ENCODE measurements around the gene GJD3.
A peak's percentile ranks its signal among the peaks of the same experiment; 100 is the strongest.

The GJD3 gene

DNA sequence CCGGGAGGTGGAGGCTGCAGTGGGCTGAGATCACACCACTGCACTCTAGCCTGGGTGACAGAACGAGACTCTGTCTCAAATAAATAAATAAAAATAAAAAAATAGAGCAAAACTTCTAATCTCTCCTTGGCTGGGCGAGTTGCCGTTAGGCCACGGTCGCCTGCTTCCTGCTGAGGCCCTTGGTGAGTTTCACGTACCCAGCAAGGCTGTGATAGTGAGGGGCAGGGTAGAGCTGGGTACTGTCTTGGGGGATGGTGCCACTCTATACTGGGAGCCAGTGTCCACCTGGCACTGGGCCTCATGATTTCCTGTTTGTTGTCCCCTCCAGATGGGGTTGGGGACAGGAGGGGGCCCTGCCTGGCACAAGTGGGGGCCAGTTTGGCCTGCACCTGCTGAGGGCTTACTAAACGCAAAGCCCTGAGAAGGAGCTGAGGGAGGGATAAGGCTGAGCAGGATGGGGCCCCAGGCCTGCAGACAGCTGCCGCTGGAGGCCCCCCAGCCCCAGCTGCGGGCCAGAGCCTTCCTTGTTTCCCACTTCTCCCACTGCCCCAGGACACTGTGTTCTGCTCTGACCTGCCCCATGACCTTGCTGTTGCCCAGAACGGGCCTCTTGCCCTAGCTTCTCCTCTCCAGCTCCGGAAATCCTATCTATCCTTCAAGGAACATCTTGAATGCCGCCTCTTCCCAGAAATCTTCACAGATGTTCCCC is 25.4 kb downstream of the GJD3 start:
- no peak for DNase-seq

DNA sequence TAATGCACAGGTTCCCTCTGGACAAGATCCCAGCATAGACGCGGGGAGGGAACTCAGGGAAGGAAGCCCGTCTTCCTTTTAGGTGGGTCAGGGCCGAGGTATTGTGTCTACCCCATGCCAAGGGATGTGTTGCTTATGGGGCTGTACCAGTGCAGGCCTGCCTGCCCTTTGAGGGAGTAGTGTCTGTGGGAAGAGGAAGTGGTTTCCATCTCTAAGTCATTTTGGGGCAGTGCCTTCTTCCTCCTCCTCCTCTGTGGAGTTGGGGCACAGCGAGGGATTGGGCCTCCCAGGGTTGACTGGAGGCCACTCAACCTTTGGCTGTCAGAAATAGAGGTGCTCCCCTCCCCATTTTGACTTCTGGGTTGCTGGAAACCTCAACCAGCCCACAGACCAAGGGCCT is 26.5 kb downstream of the GJD3 start:
- DNase-seq: no peak

DNA sequence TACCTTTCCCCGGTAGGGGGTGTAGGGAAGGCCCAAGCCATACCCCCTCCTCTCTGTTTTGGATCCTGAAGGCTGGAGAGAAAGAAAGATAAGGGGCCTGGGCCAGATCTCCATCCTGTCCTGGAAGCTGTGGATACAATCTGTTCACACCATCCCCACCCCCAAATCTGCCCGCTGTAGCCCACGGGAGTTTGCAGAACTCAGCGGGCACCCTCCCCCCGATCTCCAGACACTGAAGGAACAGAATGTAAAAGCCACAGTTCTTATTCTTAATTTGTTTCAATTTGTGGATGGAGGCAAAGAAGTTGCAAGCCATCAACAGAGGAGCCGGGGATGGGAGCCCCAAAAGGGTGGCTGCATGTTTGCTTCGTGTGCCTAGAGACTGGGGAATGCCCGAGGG is 27.2 kb downstream of the GJD3 start:
- DNase-seq: no peak

DNA sequence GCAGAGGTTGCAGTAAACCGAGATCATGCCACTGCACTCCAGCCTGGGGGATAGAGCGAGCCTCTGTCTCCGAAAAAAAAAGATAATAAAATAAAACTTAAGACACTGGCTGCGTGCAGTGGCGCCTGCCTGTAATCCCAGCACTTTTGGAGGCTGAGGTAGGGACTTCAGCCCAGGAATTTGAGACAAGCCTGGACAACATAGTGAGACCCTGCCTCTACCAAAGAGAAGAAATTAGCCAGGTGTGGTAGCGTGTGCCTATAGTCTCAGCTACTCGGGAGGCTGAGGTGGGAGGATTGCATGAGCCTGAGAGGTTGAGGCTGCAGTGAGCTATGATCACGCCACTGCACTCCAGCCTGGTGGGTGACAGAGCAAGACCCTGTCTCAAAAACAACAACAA is 28.9 kb downstream of the GJD3 start:
- no peak for DNase-seq

GRCh38 chr17:40333781-40334448 is 30.6 kb downstream of the GJD3 start:
- DNase-seq: no peak

- DNase-seq: peak; percentile 30
These were observed 32.5 kb downstream of the GJD3 start for GRCh38 chr17:40331743-40332641.

DNA sequence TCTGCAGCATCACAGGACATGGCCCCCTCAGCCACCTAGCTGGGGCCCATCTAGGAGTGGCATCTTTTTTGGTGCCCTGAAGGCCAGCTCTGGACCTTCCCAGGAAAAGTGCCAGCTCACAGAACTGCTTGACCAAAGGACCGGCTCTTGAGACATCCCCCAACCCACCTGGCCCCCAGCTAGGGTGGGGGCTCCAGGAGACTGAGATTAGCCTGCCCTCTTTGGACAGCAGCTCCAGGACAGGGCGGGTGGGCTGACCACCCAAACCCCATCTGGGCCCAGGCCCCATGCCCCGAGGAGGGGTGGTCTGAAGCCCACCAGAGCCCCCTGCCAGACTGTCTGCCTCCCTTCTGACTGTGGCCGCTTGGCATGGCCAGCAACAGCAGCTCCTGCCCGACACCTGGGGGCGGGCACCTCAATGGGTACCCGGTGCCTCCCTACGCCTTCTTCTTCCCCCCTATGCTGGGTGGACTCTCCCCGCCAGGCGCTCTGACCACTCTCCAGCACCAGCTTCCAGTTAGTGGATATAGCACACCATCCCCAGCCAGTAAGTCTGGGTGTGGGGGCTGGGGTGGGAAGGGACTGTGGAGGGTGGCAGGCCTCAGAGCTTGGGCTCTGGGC is 33.6 kb downstream of the GJD3 start:
- DNase-seq: no peak

- peak; percentile 7 for DNase-seq
These were observed 34.4 kb downstream of the GJD3 start for GRCh38 chr17:40329839-40330794.

DNA sequence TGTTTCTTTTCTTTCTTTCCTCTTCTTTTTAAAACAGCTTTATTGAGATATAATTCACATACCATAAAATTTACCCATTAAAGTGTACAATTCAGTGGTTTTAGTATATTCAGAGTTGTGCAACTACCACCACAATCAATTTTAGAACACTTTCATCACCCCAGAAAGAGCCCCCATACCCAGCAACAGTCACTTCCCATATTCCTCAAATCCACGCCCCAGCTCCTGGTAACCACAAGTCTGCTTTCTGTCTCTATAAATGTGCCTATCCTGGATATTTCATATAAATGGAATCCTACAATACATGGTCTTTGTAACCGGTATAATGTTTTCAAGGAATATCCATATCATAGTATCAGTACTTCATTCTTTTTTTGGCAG is 36.2 kb downstream of the GJD3 start:
- DNase-seq: no peak

- no peak for DNase-seq
These were observed 36.7 kb downstream of the GJD3 start for GRCh38 chr17:40327735-40328385.

- DNase-seq: no peak
These were observed 37.2 kb downstream of the GJD3 start for GRCh38 chr17:40327244-40327729.

DNA sequence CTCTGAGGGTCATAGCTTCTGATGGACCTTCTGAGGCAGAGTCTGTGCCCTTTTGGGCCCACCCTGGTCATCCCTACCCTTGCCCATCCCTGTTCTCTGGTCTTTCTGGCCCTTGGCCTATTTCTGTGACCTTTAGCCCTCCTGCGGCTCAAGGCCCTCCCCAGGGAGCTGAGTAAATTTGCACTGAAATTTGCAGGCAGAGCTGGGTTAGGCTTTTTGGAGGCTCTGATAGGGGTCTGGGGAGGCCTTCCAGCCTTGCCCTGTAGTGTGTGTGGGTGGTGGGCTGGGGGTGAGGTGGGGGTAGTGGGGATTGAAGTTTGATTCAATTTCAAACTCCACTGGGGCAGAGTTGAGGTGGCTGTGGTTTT is 37.7 kb downstream of the GJD3 start:
- no peak for DNase-seq

DNA sequence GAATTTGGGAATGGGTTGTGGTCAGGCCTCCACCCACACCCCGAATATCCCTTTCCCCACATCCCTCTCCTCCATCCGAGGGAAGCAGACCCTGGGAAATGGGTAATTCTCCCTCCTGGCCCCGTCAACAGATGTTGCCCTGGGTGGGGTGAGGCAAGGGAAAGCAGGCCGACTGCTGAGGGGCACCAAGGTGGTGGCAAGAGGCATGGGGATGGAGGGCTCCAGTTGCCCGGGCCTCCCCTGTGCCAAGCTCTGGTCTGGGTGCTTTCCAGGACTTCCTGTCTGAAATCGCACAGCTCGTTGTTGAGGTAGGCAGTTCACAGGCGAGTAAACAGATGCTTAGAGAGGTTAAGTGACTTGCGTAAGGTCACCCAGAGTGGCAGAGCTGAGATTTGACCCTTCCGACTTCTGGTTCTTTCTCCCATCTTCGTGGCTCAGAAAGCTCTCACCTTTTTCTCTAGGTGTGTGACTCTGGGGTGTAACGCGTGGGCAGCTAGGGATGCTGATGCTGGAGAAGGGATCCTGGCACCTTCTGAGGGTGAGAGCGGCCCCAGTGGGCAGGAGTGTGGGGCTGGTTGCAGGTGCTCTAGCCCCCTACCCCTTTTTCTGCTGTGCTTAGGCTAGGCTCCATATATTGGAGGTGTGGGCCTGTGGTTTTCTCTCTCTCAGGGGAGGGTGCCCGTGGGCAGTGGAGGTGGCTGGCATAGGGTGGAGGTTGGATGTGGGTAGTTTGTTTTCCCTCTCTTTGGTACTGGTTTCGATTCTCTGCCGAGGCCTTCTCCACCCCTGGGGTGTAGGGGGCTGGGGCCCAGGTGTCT is 38.3 kb downstream of the GJD3 start:
- no peak for DNase-seq

DNA sequence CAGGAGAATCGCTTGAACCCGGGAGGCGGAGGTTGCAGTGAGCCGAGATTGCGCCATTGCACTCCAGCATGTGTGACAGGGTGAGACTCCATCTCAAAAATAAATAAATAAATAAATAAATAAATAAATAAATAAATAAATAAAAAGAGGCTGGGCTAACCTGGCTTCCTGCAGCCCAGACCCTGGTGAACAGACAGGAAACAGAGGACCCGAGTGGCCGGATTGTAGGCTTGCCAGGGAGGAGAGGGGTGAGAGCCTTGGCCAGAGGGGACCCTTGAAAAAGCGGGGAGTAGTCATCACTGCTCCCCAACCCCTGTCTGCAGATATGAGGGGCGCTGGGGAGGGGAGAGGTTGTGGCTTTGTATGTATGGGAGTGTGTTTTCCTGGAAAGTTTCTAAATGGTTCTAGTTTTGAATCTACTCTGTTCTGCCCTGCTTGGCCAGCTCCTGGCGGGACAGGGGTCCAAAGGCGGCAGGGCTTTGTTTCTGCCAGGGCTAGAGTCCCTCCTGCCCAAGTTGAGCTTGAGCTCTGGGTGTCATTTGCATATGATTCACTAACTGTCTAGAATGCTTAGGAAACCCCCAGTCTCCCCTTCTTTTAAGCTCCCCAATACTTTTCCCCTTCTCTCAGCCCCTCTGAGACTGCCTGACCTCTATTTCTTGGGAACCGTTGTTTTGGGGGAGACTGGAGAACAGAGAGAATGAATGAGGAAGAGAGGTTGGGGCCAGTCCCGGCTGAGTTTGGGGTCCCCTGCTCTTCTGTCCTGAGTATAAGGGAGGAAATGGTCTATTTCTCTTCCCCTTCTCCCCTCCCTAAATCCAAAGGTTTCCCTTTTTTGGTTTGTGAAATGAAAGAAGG is 39.2 kb downstream of the GJD3 start:
- no peak for DNase-seq

DNA sequence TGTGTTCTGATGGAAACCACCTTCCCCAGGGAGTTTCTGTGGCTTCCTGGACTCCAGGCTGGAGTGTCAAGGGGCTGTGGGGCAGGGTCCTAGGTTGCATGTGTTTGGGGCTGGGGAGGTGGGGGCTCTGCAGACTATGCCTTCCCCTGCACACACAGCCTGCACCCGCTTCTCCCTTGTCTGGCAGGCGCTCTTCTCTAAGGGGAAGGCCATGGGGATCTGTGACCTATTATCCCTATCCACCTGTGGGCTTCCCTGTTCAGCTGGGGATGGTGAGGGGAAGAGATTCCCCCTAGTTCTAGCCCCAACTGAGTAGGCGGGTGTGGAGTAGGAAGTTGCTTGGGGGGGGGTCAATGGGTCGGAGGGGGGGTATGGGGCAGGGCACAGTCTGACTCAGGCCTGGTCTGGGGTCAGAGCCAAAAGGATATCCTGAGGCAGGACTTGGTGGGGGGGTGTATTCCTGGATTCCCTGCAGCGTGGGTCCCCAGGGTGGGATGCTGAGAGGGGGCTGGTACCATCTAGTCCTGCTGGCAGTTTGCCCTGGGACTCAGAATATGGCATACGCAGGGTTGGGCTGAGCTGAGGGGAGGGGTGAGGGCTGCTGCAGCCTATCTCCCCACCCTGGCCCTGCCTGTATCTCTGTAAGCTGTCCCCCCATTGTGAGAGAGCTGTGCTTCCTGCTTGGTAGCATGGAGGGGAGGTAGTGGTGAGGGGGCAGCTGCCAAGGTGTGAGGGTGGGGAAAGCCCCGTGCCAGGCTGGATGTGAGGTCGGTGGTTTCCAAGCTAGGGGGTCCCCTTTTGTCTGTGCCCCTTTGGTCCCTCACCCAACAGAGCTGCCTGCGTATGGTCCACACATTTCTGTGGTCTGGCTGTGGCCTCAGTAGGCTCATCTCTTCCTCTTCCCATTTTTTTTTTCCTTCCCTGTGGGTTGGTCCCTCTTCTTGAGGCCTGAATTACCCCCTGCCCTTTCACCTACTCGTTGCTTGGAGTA is 40.9 kb downstream of the GJD3 start:
- DNase-seq: no peak

- no peak for DNase-seq
These were observed 41.9 kb downstream of the GJD3 start for GRCh38 chr17:40322358-40323315.

DNA sequence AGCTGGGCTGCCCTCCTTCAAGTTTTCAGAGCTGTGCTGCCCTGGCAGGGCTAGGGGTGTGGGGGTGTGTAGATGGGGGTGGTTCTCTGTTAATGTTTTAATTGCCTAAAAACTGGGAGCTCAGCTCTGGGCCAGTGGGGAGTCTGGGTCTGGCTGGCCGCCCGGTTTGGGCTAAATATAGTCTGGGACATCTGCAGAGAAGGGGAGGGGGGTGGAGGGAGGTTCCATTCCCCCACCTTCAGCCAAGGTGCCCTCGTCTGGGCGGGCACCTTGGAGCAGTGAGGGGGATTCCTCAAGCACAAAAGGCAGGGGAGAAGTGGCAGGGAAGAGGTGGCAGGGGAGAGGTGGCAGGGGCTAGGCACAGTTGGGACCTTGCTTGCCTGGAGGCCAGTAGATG is 42.6 kb downstream of the GJD3 start:
- peak; percentile 16 for DNase-seq

Measured in NCI-H446 treated with DMSO at 0.1 percent for 48 hours (cell line).